GM18498 (cell line): ENCODE data around the gene BACE1.
"Not testable (repeated sequence)": the region's sequence is repeated elsewhere in the genome, so short reads cannot be mapped to it uniquely, and the experiment has no call there.

Experiments used
- ATAC-seq: cut with Tn5 transposase; IDR thresholded peaks from one replicate; pipeline ENCODE4 v1.9.1; 2021; ENCODE audit warnings: mild to moderate bottlenecking, moderate library complexity; ENCODE audit not compliant: unreplicated experiment

The BACE1 gene

DNA sequence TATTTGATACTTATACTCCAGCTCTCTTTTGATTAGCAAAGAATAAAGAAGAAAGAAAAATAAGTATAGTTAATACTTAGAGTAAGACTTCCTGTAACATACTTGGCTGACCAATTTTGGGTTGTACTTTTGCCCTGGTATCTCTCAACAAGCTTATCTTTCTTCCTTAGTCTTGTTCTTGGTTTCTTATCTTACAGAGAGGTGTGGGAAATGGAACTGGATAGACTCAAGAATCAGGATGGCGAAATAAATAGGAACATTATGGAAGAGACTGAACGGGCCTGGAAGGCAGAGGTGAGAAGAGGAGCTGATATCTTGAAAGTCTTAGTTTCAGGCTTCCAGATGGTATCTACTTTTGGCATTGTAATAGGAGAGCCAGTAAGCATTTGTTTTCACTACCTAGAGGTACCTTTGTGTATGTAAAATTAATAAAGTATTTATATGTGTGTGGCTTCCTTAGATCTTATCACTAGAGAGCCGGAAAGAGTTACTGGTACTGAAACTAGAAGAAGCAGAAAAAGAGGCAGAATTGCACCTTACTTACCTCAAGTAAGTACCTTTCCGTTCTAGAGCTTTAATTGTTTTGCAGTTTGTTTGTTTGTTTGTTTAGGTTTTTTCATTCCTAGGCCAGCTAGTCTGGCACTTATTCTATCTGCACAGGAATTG, 36.2 kb downstream of the BACE1 start:
- ATAC-seq = no peak

GRCh38 chr11:117278347-117278746, 37.7 kb downstream of the BACE1 start:
- ATAC-seq = no peak

- no peak for ATAC-seq
Observed at GRCh38 chr11:117273550-117274289, 42.3 kb downstream of the BACE1 start.

- not testable (repeated sequence) for ATAC-seq
Observed at GRCh38 chr11:117272175-117272574, 43.9 kb downstream of the BACE1 start.

DNA sequence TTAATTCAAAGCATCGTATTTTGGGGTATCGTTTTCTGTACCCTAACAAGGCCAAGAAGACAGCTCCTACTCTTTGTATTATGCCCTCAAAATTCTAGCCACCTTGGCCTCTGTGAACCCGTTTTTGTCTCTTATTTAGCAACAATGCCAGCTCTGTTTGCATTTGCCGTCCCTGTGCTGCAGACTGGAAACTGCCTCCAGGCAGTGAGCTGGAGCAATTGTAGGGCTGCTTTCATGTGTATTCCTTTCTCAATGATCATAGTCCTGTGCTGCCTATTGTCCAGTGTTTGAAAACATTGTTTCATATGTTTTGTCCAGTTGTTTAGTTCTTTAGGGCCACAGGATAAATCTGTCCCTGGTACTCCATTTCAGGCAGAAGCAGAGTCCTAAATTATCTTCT, 44.8 kb downstream of the BACE1 start:
- ATAC-seq = no peak

GRCh38 chr11:117269856-117270255, 46.2 kb downstream of the BACE1 start:
- no peak for ATAC-seq

DNA sequence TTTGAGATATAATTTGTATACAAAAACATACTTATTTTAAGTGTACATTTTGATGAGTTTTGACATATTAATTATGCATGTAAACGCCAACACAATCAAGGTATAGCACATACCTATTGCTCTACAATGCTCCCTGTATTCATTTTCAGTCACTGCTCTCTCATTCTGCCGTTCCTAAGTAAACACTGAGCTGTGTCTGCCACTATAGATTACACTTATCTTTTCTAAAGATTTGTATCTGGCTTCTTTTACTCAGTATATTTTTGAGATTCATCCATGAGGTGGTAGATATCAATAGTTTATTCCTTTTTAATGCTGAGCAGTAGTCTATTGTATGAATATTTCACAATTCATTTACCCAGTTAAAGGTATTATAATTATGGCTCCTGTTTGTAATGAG, 50.3 kb downstream of the BACE1 start:
- no peak for ATAC-seq

- not testable (repeated sequence) for ATAC-seq
Observed at GRCh38 chr11:117264624-117265323, 51.3 kb downstream of the BACE1 start.

DNA sequence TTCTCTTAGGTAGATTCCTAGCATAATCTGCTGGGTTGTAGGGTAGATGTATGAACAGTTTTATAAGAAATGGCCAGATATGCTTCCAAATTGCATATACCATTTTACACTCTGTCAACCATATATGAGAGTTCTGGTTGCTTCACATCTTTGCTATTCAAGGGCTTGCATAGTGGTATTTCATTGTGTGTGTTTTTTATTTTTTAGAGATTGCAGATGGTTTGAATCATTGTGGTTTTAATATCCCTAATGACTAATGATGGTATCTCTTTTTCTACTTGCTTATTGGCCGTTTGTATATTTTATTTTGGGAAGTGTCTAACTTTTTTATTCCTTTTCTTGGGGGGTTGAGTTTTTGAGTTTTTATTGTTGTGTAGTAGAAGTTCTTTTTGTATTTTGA, 56.6 kb downstream of the BACE1 start:
- no peak for ATAC-seq

DNA sequence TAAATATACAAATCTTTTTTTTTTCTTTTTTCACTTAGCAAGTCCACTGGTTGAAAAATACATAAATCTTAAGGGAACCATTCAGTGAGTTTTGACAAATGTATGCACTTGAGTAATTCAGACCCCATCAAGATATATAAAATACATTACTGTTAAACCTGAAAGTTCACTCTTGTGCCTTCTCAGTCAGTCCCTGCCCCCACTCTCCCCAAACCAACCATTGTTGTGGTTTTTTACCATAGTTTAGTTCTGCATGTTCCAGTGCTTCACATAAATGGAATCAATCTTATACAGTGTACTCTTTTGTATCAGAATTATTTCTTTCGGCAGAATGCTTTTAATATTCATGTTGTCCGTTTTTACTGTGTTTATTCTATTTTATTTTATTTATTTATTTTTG, 57.5 kb downstream of the BACE1 start:
- no peak for ATAC-seq

- no peak for ATAC-seq
Observed at GRCh38 chr11:117256573-117256972, 59.5 kb downstream of the BACE1 start.

DNA sequence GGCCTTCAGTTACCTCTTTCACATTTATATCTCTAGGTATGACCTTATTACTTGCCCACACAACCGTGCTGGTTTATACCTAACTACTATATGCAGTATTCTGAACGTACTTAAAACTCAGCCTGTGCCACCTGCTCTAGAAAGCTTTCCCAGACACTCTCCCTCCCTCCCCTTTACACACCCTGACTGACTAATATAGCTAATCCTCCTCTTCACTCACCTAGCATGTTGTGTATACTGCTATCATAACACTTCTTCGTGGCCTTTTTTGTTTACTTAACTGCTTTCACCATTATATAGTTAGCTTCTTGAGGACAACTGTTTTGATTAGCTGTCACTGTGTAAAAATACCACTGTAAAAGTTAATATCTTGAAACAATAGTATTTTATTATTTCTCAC, 60.1 kb downstream of the BACE1 start:
- ATAC-seq = no peak

- ATAC-seq = no peak
Observed at GRCh38 chr11:117251506-117251905, 64.5 kb downstream of the BACE1 start.

DNA sequence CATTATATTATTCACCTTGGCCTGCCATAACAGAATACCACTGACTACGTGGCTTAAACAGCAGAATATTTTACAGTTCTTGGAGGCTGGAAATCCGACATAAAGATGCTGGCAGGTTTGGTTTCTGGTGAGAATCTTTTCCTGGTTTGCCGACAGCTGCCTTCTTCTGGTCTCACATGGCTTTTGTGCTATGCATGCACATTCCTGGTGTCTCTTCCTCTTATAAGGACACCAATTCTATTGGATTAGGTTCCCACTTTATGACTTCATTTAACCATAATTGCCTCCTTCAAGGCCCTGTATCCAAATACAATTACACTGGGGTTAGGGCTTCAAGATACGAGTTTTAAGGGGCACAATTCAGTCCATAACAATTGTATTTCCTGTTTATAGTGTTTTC, 66.5 kb downstream of the BACE1 start:
- no peak for ATAC-seq

GRCh38 chr11:117248341-117248740, 67.7 kb downstream of the BACE1 start:
- no peak for ATAC-seq

DNA sequence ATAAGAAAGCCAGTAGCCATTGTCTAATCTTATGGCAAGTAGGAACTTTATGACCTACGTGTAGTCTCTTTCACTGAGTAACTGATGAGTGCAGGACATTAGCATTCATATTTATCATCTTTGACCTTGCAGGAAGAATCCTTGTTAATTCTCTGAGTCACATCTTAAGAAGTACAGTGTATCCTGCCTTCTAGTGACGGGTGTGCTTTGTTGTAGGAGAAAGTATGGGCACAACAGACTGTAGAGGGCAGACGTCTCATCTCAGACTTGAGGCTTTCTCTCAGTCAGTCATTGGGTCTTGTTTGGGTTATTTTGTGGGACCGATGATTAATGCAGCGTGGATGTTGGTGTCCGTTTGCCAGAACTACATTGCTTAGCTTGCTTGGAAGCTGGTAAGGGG, 76.8 kb downstream of the BACE1 start:
- no peak for ATAC-seq

- no peak for ATAC-seq
Observed at GRCh38 chr11:117238221-117238620, 77.8 kb downstream of the BACE1 start.
